NCI-H2107 (cell line): ENCODE results near the gene CERS1.

Experiments
- DNase-seq: peaks from one replicate; lab custom pipeline; 2025; lab: John Stamatoyannopoulos, UW

The CERS1 gene

GRCh38 chr19:18856385-18857126 is 39.4 kb downstream of the CERS1 start:
- DNase-seq, result no peak

GRCh38 chr19:18855647-18856384 is 40.1 kb downstream of the CERS1 start:
- DNase-seq, result no peak

GRCh38 chr19:18854982-18855381 is 41.0 kb downstream of the CERS1 start:
- no peak for DNase-seq

GRCh38 chr19:18853755-18854427 is 42.1 kb downstream of the CERS1 start:
- DNase-seq, result no peak

- DNase-seq, result no peak
These were observed 43.3 kb downstream of the CERS1 start for GRCh38 chr19:18852648-18853047.

- no peak for DNase-seq
These were observed 44.2 kb downstream of the CERS1 start for GRCh38 chr19:18851673-18852325.

GRCh38 chr19:18850471-18851375 is 45.2 kb downstream of the CERS1 start:
- DNase-seq, result no peak

- DNase-seq, result no peak
These were observed 46.0 kb downstream of the CERS1 start for GRCh38 chr19:18849838-18850400.

- DNase-seq, result no peak
These were observed 46.9 kb downstream of the CERS1 start for GRCh38 chr19:18848878-18849661.

- DNase-seq, result no peak
These were observed 48.2 kb downstream of the CERS1 start for GRCh38 chr19:18847549-18848463.

- no peak for DNase-seq
These were observed 49.0 kb downstream of the CERS1 start for GRCh38 chr19:18846862-18847548.

GRCh38 chr19:18845961-18846360 is 50.0 kb downstream of the CERS1 start:
- no peak for DNase-seq

GRCh38 chr19:18844806-18845329 is 51.1 kb downstream of the CERS1 start:
- no peak for DNase-seq

- no peak for DNase-seq
These were observed 52.0 kb downstream of the CERS1 start for GRCh38 chr19:18843960-18844359.

GRCh38 chr19:18842166-18842565 is 53.8 kb downstream of the CERS1 start:
- DNase-seq, result no peak

GRCh38 chr19:18841400-18841799 is 54.6 kb downstream of the CERS1 start:
- no peak for DNase-seq

GRCh38 chr19:18840288-18841267 is 55.4 kb downstream of the CERS1 start:
- no peak for DNase-seq
